HG02571 (cell line): Measurements from ENCODE around the gene TTN.

ENCODE experiments used
- ATAC-seq: cut with Tn5 transposase; IDR thresholded peaks from one replicate; pipeline ENCODE4 v1.9.1; 2021; ENCODE audit warnings: mild to moderate bottlenecking, moderate library complexity; ENCODE audit not compliant: unreplicated experiment

Gene TTN

DNA sequence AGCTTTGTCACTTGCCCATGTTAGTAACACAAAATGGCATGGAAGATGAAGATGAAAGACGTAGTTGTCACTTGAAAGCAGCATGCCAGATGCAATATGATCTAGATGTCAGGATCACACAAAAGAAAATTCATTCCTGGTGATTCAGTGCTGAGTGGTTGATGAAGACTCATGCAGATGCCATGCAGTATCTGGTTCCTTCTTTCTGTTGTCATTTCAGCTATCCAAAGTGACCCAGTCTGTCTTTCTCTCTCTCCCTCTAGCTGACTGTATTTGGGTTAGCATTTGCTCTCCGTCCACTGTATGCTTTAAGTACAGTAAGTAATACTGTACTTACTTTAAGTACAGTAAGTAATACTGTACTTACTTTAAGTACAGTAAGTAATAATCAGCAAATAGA is 50.4 kb downstream of the TTN start:
- ATAC-seq: no peak

DNA sequence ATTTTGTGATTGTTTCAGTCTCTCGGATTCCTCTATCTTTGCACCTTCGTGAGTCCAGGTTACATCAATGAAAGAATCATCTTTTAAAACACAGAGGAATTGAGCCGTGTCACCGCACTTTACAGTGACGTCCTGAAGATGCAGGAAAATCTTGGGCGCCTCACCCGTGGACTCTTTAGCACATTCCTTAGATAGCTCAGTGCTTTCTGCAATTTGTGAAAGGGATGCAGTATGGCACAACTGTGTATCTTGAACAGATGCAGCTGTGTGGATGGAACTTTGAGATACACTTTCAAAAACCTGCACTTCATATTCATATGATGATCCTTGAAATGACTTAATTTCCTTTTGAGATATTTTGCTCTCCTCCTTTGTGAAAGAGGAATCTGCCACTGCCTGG is 50.9 kb downstream of the TTN start:
- ATAC-seq: no peak

DNA sequence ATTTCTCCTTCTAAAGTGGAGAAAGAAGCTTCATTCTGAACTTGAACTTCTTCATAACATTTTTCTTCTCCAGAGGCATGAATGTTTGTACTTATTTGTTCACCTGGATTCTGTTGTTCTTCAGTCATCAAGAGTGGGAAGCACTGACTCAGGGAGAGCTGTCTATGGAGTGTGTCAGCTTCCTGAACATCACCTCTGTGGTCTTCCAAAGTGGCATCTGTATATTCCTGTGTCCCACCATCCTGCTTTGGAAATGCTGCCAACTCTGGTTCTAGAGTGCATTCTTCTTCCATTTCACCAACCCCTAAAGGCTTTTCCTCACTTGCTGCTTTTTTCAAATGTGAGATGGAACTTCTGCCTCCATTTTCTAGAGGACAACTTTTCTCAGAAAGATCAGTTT is 59.5 kb downstream of the TTN start:
- ATAC-seq: no peak

DNA sequence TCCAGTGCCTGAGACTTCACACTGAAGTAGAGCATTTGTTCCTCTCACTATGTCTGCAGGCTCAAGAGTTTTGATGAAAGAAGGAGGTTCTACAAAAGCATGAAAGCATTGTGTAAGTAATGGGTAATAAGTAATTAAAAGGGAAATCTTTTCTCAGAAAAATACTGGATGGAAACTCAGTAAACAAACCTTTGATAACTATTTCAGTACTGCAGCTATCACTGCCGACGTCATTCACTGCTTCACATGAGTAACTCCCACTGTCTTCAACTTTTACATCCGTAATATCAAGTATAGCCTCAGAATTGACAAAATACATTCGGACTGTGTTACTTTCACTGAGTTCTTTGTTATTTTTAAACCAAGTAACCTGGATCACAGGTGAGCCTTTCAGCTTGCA is 72.7 kb downstream of the TTN start:
- no peak for ATAC-seq

DNA sequence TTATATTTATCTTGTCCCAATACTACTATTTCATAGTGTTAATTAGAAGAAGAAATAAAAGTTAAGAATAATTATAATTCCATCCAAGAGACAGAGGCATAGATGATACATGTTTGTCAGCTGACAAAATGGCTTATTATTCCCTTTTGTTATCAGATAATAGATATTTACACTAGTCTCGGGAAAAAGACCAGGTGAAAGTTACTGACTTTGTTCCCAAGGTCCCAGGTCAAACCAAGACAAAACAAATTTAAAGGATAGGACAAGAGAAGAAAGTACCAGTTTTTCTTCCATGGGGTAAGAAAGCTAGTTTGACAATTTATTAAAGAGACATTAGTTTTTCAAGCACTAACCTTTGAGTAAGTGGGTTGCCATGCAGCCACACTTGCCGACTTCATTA is 73.2 kb downstream of the TTN start:
- ATAC-seq: no peak

DNA sequence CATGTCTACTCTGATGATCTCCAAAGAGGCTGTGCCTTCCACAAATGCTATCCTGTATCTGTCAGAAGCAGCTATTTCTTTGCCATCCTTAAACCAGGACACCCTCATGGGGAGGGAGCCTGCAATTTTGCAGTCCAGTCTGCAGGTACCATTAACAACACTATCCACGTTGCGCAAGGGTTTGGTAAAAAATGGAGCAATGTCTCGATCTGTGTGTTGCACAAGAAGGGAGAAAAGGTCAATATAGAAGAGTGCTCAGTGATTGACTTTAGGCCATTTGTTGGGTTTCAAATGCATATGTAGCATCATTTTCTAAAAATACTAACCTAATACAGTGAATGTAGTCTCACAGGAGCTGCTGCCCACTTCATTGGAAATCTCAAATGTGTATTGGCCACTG is 74.3 kb downstream of the TTN start:
- ATAC-seq: no peak

DNA sequence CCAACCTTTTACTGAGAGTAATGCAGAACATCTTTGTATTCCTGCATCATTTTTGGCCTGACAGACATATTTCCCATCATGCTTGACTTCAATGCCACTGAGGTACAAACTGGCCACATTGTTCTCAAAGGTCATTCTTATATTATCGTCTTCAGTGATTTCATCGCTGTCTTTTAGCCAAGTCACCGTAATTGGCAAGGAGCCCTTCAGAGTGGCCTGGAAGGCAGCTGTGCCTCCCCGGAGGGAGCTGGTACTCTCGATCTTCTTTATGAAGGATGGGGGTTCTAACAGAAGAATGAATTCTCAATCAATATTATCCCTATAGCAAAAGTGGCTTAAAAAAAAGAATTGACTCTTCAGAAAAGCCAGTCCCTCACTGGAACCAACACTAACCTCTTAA is 75.9 kb downstream of the TTN start:
- ATAC-seq: no peak

DNA sequence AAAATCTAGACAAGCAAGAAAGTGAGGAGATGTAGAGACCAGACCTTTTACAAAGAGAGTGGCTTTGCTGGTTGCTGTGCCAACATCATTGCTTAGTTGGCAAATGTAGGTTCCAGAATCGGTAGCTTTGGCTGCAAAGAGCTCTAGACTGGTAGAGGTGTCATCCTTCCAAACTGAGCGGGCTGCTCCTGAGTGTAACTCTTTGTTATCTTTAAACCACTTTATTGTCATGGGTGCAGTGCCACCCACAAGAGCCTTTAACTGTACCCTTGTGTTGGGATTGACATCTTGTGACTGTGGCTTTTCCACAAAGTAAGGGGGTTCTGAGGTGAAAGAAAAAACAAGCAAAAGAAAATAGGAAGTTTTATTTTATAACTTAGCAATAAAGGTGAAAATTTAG is 77.2 kb downstream of the TTN start:
- ATAC-seq: no peak

DNA sequence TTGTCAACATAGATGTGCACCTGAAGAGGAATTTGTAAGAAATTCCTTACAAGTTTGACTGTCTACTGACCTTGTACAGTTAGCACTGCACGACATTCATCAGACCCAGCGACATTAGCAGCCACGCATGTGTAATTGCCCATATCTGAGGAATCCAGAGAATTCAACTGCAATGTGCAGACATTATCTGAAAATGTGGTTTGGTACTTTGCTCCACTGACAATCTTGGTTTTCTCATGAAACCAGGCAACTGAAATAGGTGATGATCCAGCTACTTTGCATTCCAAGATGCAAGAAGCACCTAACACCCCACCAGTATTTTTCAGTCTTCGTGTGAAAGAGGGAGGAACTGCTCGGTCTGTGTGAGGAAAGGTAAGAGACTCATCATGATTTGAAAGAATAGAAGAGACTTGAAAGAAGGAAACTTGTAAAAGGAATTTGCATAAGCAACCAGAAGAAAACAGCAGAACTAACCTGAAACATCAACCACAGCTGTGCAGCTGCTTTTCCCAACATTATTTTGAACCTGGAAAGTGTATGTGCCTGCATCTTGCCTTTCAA is 83.4 kb downstream of the TTN start:
- ATAC-seq: no peak

DNA sequence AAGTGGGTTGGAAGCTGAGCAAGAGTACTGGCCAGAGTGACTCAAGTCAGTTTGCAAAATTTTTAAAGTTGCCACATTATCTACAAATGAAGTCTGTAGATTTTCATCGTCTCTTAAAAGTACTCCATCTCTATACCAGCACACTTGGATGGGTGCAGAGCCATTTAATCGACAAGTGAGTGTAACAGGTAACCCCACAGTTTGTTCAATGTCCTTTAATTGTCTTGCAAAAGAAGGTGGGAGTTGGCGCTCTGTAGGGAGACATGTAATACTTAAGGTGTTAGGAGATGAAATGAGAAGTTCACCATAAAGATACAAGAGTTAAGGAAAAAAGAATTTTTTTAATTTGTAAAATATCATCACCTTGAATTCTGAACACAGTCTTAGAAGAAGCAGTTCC is 84.9 kb downstream of the TTN start:
- ATAC-seq: no peak

DNA sequence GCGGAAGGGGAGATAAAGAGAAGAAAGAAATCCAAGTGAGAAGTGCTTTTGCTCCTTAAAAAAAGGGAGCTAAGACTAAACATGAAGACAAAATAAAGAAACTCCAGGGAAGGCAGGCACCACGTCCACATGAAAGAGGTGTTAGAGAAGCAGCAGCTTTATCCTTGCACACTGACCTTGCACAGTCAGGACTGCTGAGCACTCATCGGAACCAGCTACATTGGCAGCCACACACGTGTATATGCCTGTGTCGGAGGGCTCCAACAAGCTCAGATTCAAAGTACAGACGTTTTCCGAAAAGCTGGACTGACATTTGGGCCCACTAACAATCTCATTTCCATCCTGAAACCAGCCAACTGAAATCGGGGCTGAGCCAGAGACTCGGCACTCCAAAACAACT is 88.2 kb downstream of the TTN start:
- ATAC-seq: no peak

DNA sequence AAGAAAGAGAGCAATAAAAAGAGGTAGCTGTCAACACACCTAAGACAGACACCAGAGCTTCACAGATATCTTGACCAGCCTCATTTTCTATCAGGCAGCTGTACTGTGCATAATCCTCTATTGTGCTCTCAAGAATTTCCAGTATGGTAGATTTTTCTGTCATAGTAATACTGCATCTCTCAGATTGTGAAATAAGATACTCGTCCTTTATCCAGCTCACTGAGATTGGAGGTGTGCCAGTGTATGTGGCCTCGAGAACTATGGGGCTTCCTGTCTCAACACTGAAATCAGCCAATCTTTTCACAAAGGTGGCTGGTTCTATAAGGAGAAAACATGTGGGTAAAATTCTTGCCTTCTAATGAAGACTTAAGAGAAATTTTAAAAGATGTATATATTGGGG is 88.9 kb downstream of the TTN start:
- ATAC-seq: no peak

DNA sequence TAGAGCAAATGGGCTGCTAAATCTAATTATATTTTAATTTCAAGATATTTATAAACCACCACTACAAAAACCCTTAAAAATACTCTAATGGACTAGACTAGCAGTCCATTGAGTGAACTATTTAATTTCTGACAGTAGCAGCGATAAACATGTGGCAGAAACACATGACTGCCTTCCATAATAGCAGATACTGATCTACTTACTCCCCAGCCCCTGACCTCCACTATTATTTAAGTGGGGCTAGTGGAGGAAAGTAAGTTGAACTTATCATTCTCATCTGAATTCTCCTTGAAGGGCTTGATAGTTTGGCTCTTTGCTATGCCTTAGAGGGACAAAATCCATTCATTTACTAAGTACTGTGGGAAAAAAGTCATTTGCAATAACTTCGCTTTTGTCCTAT is 90.8 kb downstream of the TTN start:
- ATAC-seq: no peak

DNA sequence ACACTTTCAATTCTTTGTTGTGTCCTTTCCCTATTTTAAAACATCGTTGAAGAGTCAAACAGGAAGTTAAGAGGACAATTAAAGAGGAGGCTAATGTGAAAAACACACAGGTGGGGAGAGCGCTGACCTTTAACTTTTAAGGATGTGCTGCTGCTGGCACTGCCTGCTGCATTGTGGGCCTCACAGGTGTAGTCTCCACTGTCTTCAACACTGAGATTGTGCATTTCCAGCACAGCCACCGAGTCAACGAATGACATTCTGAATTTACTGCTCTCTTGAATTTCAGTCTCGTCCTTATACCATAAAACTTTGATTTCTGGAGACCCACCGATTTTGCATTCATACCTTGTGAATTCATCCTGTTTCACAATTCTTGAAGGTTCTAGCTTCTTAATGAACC is 91.9 kb downstream of the TTN start:
- ATAC-seq: no peak

DNA sequence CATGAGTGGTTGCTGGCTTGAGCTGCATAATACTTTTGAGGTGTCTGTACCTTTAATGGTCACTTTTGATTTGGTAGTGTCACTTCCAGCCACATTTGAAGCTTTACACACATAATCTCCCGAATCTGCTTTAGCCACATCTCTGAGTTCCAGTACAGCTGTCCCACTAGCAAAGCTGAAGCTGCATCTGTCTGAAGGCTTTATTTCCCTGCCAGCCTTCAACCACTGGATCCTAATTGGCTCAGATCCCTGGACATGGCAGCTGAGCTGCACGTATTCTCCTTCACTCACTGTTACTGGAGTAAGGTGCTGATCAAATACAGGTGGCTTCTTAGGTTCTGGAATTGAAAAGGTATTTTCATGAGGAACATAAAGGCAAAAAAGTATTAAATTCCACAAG is 99.7 kb downstream of the TTN start:
- no peak for ATAC-seq

DNA sequence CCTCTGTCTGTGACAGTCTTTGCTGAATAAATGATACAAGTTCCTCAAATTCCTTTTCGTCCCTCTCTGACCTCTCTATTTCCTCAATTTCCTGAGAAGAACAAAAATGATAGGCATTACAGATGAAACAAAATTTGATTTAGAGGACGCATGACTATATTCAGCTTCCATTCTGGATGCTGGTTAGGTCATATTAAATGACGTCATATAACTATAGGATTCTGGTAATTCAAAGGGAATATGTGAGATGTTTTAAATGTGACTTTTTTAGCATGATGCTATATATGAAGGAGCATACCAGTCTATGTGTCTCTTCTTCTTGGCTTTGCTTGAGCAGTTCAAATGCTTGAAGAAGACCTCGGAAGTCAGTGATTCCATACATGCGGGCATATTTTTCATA is 102.3 kb downstream of the TTN start:
- no peak for ATAC-seq

DNA sequence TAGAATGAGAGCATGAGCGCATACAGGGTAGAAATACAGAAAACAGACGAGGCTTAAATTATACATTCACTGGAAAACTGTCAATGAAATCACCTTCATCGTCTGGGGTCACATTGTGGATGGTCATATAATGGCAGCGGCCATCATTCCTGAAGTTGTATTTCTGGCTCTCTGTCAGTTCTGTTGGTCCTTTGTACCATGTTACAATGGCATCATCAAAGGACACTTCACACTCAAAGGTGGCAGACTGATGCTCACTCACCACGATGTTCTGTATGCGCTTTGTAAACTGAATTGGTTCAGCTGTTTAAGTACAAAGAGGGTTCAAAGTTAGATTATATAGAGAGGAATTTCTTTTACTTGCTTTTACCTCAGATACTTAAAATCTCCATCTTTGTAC is 104.9 kb downstream of the TTN start:
- ATAC-seq: no peak

DNA sequence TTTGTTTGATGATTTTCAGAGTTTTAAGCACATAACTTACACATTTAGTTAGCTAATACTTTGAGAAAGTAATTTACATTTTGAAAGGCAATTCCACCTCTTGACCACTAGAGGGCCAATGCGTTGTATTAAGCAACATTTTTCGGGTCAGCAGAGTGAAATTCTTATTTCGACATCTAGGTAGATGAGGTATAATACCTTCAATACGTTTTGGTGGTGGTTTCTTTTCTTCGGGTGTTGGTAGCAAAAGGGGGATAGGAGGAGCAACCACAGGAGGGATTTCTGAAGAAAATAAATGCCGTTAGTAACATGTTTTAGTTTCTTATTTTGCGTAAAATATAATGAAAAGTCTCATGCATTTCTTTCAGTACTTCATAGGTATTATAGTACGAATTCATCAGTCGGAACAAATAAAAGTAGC is 106.3 kb downstream of the TTN start:
- no peak for ATAC-seq

DNA sequence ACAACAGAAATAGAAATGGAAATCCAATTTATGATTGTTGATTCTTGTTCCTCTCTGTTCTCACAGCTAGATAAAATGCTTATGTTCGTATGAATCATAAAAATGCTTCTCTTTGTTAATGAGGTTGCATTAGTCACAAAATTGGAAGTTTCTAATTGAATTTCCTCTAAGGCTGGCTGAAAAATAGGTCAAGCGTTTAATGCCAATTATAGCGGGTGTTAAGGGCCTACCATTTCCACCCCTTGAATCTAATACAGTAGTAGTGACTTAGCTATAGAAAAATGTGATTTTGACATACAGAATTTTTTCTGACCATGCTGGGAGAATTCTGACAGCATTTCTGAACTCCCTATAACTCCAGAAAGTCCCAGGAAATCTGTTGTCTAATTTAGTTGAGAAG is 107.1 kb downstream of the TTN start:
- no peak for ATAC-seq

DNA sequence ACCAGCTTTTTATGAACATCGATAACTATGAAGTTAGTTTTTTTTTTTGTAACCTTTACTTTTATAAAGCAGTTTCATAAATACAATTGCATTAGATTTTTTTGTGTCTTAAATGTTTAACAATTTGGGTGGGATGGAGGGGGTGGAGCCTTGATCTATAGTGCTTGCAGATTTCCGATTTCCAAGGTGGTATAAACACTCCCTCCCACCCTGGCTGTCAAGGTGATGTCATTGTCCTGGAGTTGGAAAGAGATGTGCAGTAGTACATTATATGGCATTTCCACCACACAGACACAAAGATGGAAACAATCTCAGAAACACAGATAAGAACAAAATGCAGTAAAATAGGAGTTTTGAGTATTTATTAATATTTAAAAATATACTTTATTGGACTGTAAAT is 114.4 kb downstream of the TTN start:
- no peak for ATAC-seq

DNA sequence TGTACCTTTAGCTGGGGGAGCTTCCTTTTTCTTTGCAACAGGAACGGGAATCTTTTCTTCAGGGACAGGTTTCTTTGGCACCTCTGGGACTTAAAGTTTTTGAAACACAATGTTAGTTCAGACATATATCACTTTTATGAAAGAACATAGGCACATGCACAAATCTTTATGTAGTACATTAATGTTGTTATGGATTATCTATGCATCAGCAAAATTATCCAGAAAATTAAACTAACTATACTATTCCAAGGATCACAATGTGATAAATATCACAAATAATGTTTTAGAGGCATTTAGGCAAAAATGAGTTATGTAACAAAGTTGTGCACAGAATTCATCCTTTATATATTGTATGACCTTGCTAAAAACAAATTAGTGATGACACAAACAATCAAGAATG is 117.4 kb downstream of the TTN start:
- ATAC-seq: no peak

DNA sequence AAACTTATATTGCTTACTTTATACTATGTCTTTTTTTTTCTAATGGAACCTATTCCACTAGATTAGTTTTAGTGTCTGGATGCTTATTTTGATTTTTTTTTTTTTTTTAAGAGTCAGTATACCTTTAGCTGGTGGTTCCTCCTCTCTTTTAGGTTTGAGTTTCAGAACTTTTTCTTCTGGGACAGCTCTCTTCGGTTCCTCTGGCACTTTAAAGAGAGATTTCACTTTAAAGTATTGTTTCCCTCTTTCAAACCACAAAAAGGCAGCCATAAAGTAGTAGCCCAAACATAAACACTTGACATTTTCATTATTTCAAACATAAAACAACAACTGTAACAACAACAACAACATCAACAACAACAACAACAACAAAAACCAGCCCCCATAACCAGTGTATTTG is 123.3 kb downstream of the TTN start:
- ATAC-seq: no peak

DNA sequence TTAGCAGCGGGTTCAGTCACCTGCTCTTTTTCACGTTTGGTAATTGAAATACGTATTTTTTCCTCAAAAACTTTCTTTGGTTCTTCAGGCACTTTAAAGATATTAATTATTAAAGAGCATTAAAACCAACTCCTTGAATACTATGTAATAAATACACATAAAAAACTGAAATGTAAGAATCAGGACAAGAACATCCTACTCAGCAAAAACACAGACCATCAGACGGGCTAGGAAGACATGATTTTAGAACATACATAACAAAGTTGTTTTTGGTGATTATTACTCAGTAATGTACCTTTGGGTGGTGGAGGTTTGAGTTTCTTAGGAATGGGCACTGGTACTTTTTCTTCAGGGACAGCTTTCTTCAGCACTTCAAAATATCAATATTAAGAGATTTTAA is 126.1 kb downstream of the TTN start:
- ATAC-seq: no peak

DNA sequence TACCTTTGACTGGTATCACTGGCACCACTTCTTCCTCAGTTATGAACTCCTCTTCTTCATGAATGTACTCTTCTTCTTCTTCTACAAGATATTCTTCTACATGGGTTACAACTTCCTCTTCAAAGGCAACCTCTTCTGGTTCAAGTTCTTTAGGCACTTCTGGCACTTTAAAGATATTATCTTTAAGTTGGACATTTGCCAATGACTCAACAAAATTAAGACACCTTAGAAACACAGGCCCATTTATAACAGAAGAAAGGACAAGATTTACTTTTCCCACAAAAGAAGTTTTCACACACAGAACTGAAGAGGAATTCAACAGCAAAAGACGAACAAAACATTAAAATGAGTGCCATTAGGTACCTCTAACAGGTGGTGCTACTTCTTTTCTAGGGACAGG is 127.3 kb downstream of the TTN start:
- no peak for ATAC-seq
